ENCODE measurements around the gene DCAF15. TPM values are rescaled to one million over a fixed set of nuclear protein-coding genes. Genes with fewer than 3 reads are reported as not detected.

DCAF15 gene
- total and polyA plus RNA-seq, 4 donors, result 10.9 to 49.9 (median 35.3) TPM

- Histone ChIP-seq H3K27ac (ENCODE audit: low read depth, low read length) (no peak overlapping the region), H3K9me3 (ENCODE audit: control insufficient read depth, insufficient read depth, low read length) (no peaks in the 10 kb centered on the region), H3K36me3 (ENCODE audit: control insufficient read depth, insufficient read depth, low read length) (peaks cover 80% of the 10 kb centered on the region), H3K4me1 (ENCODE audit: control insufficient read depth, insufficient read depth, low read length) (no peaks in the 10 kb centered on the region), H3K4me3 (ENCODE audit: low read depth, low read length) (no peak overlapping the region), H3K27me3 (ENCODE audit: control insufficient read depth, insufficient read depth, low read length) (no peaks in the 10 kb centered on the region)
- 86% methylated on average over 6 of the region's 12 CpGs for WGBS (ENCODE audit: insufficient coverage)
- DNase-seq (ENCODE audit: low read depth in 4 of 6, low spot score in 6 of 6), result no peak
These were observed 23.0 kb upstream of the DCAF15 start for GRCh38 chr19:13929340-13929739.

GRCh38 chr19:13929956-13930355 lies 22.4 kb upstream of the DCAF15 start:
- WGBS (ENCODE audit: insufficient coverage), result 80% methylated on average over 4 of the region's 17 CpGs
- Histone ChIP-seq H3K9me3 (ENCODE audit: control insufficient read depth, insufficient read depth, low read length) (no peaks in the 10 kb centered on the region), H3K27me3 (ENCODE audit: control insufficient read depth, insufficient read depth, low read length) (no peaks in the 10 kb centered on the region), H3K4me3 (ENCODE audit: low read depth, low read length) (no peak overlapping the region), H3K27ac (ENCODE audit: low read depth, low read length) (no peak overlapping the region), H3K36me3 (ENCODE audit: control insufficient read depth, insufficient read depth, low read length) (peaks cover 75% of the 10 kb centered on the region), H3K4me1 (ENCODE audit: control insufficient read depth, insufficient read depth, low read length) (no peaks in the 10 kb centered on the region)
- DNase-seq (ENCODE audit: low read depth in 4 of 6, low spot score in 6 of 6), result no peak

GRCh38 chr19:13930402-13930801 lies 21.9 kb upstream of the DCAF15 start:
- H3K36me3 ChIP-seq (ENCODE audit: control insufficient read depth, insufficient read depth, low read length), result peaks cover 71% of the 10 kb centered on the region
- H3K9me3 ChIP-seq (ENCODE audit: control insufficient read depth, insufficient read depth, low read length), result no peaks in the 10 kb centered on the region
- 88% methylated on average over 17 of the region's 17 CpGs for WGBS (ENCODE audit: insufficient coverage)
- H3K4me3 ChIP-seq (ENCODE audit: low read depth, low read length), result no peak overlapping the region
- H3K27ac ChIP-seq (ENCODE audit: low read depth, low read length), result no peak overlapping the region
- H3K27me3 ChIP-seq (ENCODE audit: control insufficient read depth, insufficient read depth, low read length), result no peaks in the 10 kb centered on the region
- no peaks in the 10 kb centered on the region for H3K4me1 ChIP-seq (ENCODE audit: control insufficient read depth, insufficient read depth, low read length)
- no peak for DNase-seq (ENCODE audit: low read depth in 4 of 6, low spot score in 6 of 6)

DNA sequence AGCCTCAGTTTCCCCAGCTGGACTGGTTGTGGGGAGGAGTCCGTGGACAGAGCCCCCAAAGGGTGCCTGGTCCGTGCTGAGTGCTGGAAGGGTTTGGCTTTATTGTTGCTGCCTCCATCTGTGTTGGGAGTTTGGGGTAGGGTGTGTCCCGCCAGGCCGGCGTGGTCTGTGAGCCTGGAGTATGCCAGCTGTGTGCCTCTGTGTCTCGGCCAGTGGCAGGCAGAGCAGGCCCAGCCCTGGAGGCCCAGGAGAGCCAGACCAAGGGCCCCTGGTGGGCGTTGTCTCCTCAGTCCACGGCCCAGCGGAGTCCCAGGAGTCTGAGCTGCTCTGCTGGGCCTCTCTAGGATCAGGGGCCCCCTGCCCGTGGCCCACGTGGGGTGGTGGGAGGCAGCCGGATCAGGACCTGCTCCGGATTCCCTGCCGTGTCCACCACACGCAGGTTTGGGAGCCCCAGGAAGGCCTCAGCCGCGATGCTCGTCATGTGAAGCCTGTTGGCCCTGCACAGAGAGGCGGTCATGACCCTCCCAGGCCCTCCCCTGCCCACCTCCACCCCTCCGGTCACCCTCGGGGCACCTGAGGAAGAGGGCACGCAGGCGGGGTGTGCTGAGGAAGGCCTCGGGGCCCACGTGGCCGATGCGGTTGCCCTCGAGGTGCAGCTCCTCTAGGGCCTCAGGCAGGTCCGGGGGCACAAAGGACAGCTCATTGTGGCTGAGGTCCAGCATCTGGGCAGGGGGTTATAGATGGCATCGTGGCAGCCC lies 20.7 kb upstream of the DCAF15 start:
- no peak overlapping the region for H3K27ac ChIP-seq (ENCODE audit: low read depth, low read length)
- H3K4me3 ChIP-seq (ENCODE audit: low read depth, low read length), result no peak overlapping the region
- H3K4me1 ChIP-seq (ENCODE audit: control insufficient read depth, insufficient read depth, low read length), result no peaks in the 10 kb centered on the region
- no peaks in the 10 kb centered on the region for H3K27me3 ChIP-seq (ENCODE audit: control insufficient read depth, insufficient read depth, low read length)
- H3K36me3 ChIP-seq (ENCODE audit: control insufficient read depth, insufficient read depth, low read length), result peaks cover 63% of the 10 kb centered on the region
- 90% methylated on average over 28 of the region's 30 CpGs for WGBS (ENCODE audit: insufficient coverage)
- H3K9me3 ChIP-seq (ENCODE audit: control insufficient read depth, insufficient read depth, low read length), result no peaks in the 10 kb centered on the region
- DNase-seq (ENCODE audit: low read depth in 4 of 6, low spot score in 6 of 6), result no peak

DNA sequence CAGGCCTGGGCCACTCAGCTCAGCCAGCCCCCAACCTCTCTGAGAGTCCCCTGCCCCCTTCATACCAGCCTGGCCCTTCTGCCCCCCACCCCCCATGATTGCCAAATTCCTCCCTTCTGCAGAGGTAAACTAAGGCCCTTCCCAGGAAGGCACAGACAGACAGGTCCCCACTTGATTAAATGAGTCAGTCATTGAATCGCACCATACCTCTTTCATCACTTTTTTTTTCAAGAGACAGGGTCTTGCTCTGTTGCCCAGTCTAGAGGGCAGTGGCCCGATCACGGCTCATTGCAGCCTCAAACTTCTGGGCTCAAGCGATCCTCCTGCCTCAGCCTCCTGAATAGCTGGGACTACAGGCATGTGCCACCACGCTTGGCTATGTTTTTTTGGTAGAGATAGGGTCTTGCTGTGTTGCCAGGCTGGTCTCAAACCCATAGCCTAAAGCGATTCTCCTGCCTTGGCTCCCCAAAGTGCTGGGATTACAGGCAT lies 20.1 kb upstream of the DCAF15 start:
- Histone ChIP-seq H3K27ac (ENCODE audit: low read depth, low read length) (no peak overlapping the region), H3K9me3 (ENCODE audit: control insufficient read depth, insufficient read depth, low read length) (no peaks in the 10 kb centered on the region), H3K36me3 (ENCODE audit: control insufficient read depth, insufficient read depth, low read length) (peaks cover 57% of the 10 kb centered on the region), H3K4me1 (ENCODE audit: control insufficient read depth, insufficient read depth, low read length) (no peaks in the 10 kb centered on the region), H3K4me3 (ENCODE audit: low read depth, low read length) (no peak overlapping the region), H3K27me3 (ENCODE audit: control insufficient read depth, insufficient read depth, low read length) (peaks cover under 1% of the 10 kb centered on the region)
- no peak for DNase-seq (ENCODE audit: low read depth in 4 of 6, low spot score in 6 of 6)
- WGBS (ENCODE audit: insufficient coverage), result 92% methylated on average over 5 of the region's 6 CpGs

DNA sequence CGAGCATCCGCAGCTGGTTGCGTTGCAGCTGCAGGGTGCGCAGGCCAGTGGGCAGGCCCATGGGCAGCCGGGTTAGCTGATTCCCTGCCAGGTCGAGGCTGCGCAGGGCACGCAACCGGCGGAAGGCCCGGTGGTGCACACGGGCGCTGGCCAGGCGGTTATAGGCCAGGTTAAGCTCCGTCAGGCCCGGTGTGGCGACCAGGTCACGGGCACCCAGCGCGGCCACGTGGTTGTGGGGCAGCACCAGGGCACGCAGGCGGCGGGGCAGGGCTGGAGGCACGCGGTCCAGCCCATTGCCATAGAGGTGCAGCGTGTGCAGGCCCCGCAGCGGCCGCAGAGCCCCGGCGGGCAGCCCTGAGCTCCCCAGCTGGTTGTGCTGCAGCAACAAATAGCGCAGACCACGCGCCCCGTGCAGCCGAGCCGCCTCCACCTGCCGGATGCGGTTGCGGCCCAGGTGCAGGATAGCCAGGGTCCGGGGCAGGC lies 19.4 kb upstream of the DCAF15 start:
- no peak overlapping the region for H3K27ac ChIP-seq (ENCODE audit: low read depth, low read length)
- H3K4me1 ChIP-seq (ENCODE audit: control insufficient read depth, insufficient read depth, low read length), result peaks cover 7% of the 10 kb centered on the region
- no peak for DNase-seq (ENCODE audit: low read depth in 4 of 6, low spot score in 6 of 6)
- WGBS (ENCODE audit: insufficient coverage), result 91% methylated on average over 42 of the region's 42 CpGs
- H3K9me3 ChIP-seq (ENCODE audit: control insufficient read depth, insufficient read depth, low read length), result no peaks in the 10 kb centered on the region
- peaks cover 5% of the 10 kb centered on the region for H3K27me3 ChIP-seq (ENCODE audit: control insufficient read depth, insufficient read depth, low read length)
- peaks cover 49% of the 10 kb centered on the region for H3K36me3 ChIP-seq (ENCODE audit: control insufficient read depth, insufficient read depth, low read length)
- no peak overlapping the region for H3K4me3 ChIP-seq (ENCODE audit: low read depth, low read length)

DNA sequence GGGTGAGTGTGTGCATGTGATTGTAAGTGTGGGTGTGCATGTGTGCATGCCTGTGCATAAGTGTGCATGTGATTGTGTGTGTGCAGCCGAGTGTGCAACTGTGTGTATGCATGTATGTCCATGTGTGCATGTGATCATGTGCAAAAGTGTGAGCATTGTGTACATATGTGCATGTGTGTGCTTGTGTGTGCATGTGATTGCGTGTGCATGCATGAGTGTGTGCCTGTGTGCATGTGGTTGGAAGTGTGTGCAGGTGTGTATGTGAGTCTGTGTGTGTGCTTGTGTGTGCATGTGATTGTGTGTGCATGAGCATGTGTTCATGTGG lies 17.6 kb upstream of the DCAF15 start:
- peaks cover 5% of the 10 kb centered on the region for H3K27me3 ChIP-seq (ENCODE audit: control insufficient read depth, insufficient read depth, low read length)
- 100% methylated on average over 2 of the region's 2 CpGs for whole genome bisulfite sequencing (ENCODE audit: insufficient coverage)
- peaks cover 16% of the 10 kb centered on the region for H3K4me1 ChIP-seq (ENCODE audit: control insufficient read depth, insufficient read depth, low read length)
- no peak overlapping the region for H3K4me3 ChIP-seq (ENCODE audit: low read depth, low read length)
- H3K27ac ChIP-seq (ENCODE audit: low read depth, low read length), result no peak overlapping the region
- no peak for DNase-seq (ENCODE audit: low read depth in 4 of 6, low spot score in 6 of 6)
- no peaks in the 10 kb centered on the region for H3K9me3 ChIP-seq (ENCODE audit: control insufficient read depth, insufficient read depth, low read length)
- peaks cover 37% of the 10 kb centered on the region for H3K36me3 ChIP-seq (ENCODE audit: control insufficient read depth, insufficient read depth, low read length)

DNA sequence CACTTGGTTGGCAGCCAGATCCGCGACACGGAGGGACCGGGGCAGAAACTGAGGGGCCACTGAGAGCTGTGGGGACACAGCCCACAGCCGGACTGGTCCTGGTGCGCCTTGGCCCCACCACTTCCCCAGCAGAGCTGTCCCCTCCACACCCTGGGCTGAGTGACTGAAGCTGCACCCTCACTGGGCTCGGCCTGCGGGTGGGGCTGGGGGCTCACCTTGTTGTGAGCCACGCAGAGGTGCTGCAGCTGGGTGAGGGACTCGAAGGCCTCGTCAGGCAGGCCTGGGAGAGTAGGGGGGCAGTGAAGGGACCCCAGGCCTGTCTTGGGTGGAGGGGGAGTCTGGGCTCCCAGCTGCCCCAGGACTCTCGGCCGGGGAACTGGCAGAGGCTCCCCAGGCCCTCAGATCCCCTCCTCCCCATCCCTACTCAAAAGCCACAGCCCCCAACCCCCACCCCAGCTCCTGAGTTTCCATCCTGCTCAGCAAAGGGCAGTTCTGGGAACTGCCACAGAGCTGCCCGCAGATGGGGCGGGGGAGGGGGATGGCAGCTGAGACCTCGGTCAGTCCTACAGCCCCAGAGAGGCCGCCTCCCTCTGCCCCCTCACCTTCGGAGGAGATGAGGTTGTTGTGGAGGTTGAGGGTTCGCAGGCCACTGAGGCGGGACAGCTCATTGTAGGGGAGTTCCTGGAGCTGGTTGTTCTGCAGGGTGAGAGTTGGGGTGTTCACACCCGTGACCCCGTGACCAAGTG lies 16.4 kb upstream of the DCAF15 start:
- Histone ChIP-seq H3K4me1 (ENCODE audit: control insufficient read depth, insufficient read depth, low read length) (peaks cover 16% of the 10 kb centered on the region), H3K9me3 (ENCODE audit: control insufficient read depth, insufficient read depth, low read length) (no peaks in the 10 kb centered on the region), H3K36me3 (ENCODE audit: control insufficient read depth, insufficient read depth, low read length) (peaks cover 26% of the 10 kb centered on the region), H3K27ac (ENCODE audit: low read depth, low read length) (no peak overlapping the region), H3K4me3 (ENCODE audit: low read depth, low read length) (no peak overlapping the region), H3K27me3 (ENCODE audit: control insufficient read depth, insufficient read depth, low read length) (peaks cover 5% of the 10 kb centered on the region)
- 66% methylated on average over 12 of the region's 22 CpGs for WGBS (ENCODE audit: insufficient coverage)
- DNase-seq (ENCODE audit: low read depth in 4 of 6, low spot score in 6 of 6), result no peak

GRCh38 chr19:13937479-13938300 lies 14.6 kb upstream of the DCAF15 start:
- Histone ChIP-seq H3K27me3 (ENCODE audit: control insufficient read depth, insufficient read depth, low read length) (peaks cover 5% of the 10 kb centered on the region), H3K4me1 (ENCODE audit: control insufficient read depth, insufficient read depth, low read length) (peaks cover 16% of the 10 kb centered on the region), H3K36me3 (ENCODE audit: control insufficient read depth, insufficient read depth, low read length) (peaks cover 10% of the 10 kb centered on the region), H3K27ac (ENCODE audit: low read depth, low read length) (no peak overlapping the region), H3K9me3 (ENCODE audit: control insufficient read depth, insufficient read depth, low read length) (no peaks in the 10 kb centered on the region), H3K4me3 (ENCODE audit: low read depth, low read length) (no peak overlapping the region)
- WGBS (ENCODE audit: insufficient coverage), result 9% methylated on average over 24 of the region's 29 CpGs
- no peak for DNase-seq (ENCODE audit: low read depth in 4 of 6, low spot score in 6 of 6)
